CD8-positive, alpha-beta memory T cell (primary cell): ENCODE data around the gene GRID1. TPM values are rescaled to one million over a fixed set of nuclear protein-coding genes. Genes with fewer than 3 reads are reported as not detected.
"Not testable (repeated sequence)": the region's sequence is repeated elsewhere in the genome, so short reads cannot be mapped to it uniquely, and the experiment has no call there.

Experiments
- CTCF ChIA-PET: fragments of 350-600 bp; sonication (Branson Sonifier 250); formaldehyde crosslinking; loops from one replicate; lab custom pipeline; 2021; ENCODE audit warnings: antibody characterized with exemption; lab: Charles Lee
- POLR2A ChIA-PET: fragments of 350-600 bp; sonication (Branson Sonifier 250); formaldehyde crosslinking; loops from one replicate; lab custom pipeline; 2021; ENCODE audit warnings: antibody characterized with exemption; lab: Charles Lee
- DNase-seq, 5 donors: peaks; one replicate each; pipeline versions ENCODE4 v3.0.0 to v3.0.0-alpha.2; 2020 to 2022; ENCODE audit warnings: mixed read lengths in 1 of 5
- H3K27ac ChIP-seq: one replicate; pipeline ENCODE4 v1.7.0; 2013; ENCODE audit warnings: low read depth, mild to moderate bottlenecking, low read length, moderate library complexity
- H3K27me3 ChIP-seq: 2 replicates; pipeline ENCODE4 v1.7.0; 2013; ENCODE audit warnings: low read length, mild to moderate bottlenecking; ENCODE audit not compliant: insufficient read depth, poor library complexity, severe bottlenecking
- H3K36me3 ChIP-seq: 2 replicates; pipeline ENCODE4 v1.7.0; 2013; ENCODE audit warnings: mild to moderate bottlenecking, low read length, moderate library complexity; ENCODE audit not compliant: insufficient read depth
- H3K4me1 ChIP-seq: 2 replicates; pipeline ENCODE4 v1.7.0; 2013; ENCODE audit warnings: mild to moderate bottlenecking, low read length, moderate library complexity; ENCODE audit not compliant: insufficient read depth
- H3K4me3 ChIP-seq: 2 replicates; pipeline ENCODE4 v1.7.0; 2013; ENCODE audit warnings: mild to moderate bottlenecking, low read length
- H3K9me3 ChIP-seq: 2 replicates; pipeline ENCODE4 v1.7.0; 2013; ENCODE audit warnings: mild to moderate bottlenecking, low read length
- H3K27ac Mint-ChIP-seq, 8 donors: one replicate each; pipeline ENCODE4 v1.8.0; 2020 to 2021; ENCODE audit warnings: mixed read lengths in 8 of 8, mild to moderate bottlenecking in 6 of 8, inconsistent platforms in 3 of 8, moderate library complexity in 3 of 8
- H3K27me3 Mint-ChIP-seq, 2 donors: one replicate each; pipeline ENCODE4 v1.8.0; 2020 to 2021; ENCODE audit warnings: mixed read lengths in 2 of 2, mild to moderate bottlenecking in 1 of 2, moderate library complexity in 1 of 2
- H3K36me3 Mint-ChIP-seq, 3 donors: one replicate each; pipeline ENCODE4 v1.8.0; 2020 to 2021; ENCODE audit warnings: mixed read lengths in 3 of 3, inconsistent platforms in 1 of 3, mild to moderate bottlenecking in 1 of 3
- H3K4me1 Mint-ChIP-seq, 3 donors: one replicate each; pipeline ENCODE4 v1.8.0; 2020 to 2021; ENCODE audit warnings: mixed read lengths in 3 of 3, inconsistent platforms in 1 of 3, mild to moderate bottlenecking in 1 of 3
- H3K4me3 Mint-ChIP-seq, 7 donors: one replicate each; pipeline ENCODE4 v1.8.0; 2020 to 2021; ENCODE audit warnings: mixed read lengths in 7 of 7, mild to moderate bottlenecking in 6 of 7, moderate library complexity in 4 of 7, inconsistent platforms in 2 of 7
- H3K9me3 Mint-ChIP-seq, 5 donors: one replicate each; pipeline ENCODE4 v1.8.0; 2020 to 2022; ENCODE audit warnings: mixed read lengths in 5 of 5, mild to moderate bottlenecking in 3 of 5, moderate library complexity in 2 of 5, inconsistent platforms in 1 of 5
- polyA plus RNA-seq: library from polyadenylated mRNA; unstranded; fragments of 300-500 nt; fragmentation: Illumina TruSeq; gene quantifications from one replicate; pipeline ENCODE4 v1.2.3, GENCODE V29; 2021
- total RNA-seq, 2 experiments: library from RNA; stranded (reverse); gene quantifications; one replicate each; pipeline ENCODE4 v1.2.3, GENCODE V29; 2021

GRID1 gene
- total and polyA plus RNA-seq, 3 experiments from 2014 or later = not detected

DNA sequence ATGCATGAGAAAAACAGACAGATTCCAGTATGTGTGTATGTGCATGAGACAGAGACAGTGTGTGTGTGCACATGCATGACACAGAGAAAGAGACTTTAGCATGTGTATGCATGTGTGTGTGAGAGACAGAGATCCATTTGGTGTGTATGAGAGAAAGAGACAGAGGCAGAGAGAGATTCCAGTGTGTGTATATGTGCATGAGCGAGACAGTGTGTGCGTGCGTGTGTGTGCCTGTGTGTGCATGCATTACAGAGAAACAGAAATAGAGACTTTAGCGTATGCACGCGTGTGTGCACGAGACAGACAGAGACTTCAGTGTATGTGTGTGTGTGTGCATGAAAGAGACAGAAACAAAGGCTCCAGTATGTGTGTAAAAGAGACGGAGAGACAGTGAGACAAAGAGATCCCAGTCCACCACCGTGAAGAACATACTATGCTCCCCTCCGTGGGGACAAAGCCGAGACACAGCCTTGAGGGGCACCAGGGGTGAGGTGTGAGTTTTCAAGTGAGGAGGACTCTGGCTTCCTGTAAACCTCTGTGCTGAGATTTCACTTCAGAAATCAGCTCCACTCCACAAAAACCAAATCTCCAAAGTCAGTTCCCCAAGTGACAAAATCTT, 188.9 kb downstream of the GRID1 start:
- no peak for DNase-seq
- POLR2A ChIA-PET = no interaction called here
- no peaks in the 10 kb centered on the region for H3K36me3 ChIP-seq
- no peaks in the 10 kb centered on the region for H3K4me1 Mint-ChIP-seq
- H3K27ac ChIP-seq = no peak overlapping the region
- no peaks in the 10 kb centered on the region for H3K4me1 ChIP-seq
- no peaks in the 10 kb centered on the region for H3K36me3 Mint-ChIP-seq
- no peak overlapping the region for H3K4me3 ChIP-seq
- H3K9me3 ChIP-seq = no peaks in the 10 kb centered on the region
- H3K27me3 ChIP-seq = no peaks in the 10 kb centered on the region
- H3K27ac Mint-ChIP-seq = no peak overlapping the region
- H3K27me3 Mint-ChIP-seq = no peaks in the 10 kb centered on the region
- CTCF ChIA-PET = no interaction called here
- H3K4me3 Mint-ChIP-seq = no peak overlapping the region
- peaks cover 0 to 2% (median 0%) of the 10 kb centered on the region in 5 donors for H3K9me3 Mint-ChIP-seq

DNA sequence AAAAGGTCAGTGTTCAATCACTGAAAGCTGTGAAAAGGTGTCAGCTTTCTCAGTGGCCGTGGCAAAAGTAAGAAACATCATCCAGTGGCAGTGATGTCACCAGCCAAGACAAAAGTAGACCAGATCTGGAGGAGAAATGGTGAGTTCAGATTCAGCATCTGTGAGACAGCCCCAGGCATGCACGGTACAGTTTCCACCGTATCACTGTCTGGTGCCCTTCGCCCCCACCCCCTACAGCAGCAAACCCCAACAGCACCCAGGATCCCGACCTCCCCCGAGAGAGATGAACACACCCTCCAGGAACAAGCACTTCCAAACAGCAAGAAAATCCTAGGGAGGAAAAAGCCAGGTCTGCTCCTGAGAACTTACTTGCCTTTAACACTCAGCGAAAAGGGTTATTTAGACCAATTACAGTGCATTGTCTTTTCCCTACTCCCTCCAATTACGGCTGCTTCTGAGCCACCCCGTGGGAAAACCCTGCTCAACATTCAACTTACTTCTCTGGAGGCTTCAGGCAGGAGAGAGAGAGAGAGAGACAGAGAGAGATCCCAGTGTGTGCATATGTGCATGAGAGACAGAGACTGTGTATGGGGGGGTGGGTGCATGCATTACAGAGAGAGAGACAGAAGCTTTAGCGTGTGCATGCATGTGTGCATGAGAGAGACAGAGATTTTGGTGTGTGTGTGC, 189.6 kb downstream of the GRID1 start:
- peaks cover 0 to 2% (median 0%) of the 10 kb centered on the region in 5 donors for H3K9me3 Mint-ChIP-seq
- no peaks in the 10 kb centered on the region for H3K27me3 ChIP-seq
- no peak for DNase-seq
- no peak overlapping the region for H3K4me3 Mint-ChIP-seq
- H3K4me1 Mint-ChIP-seq = no peaks in the 10 kb centered on the region
- no peak overlapping the region for H3K27ac ChIP-seq
- POLR2A ChIA-PET = no interaction called here
- H3K27ac Mint-ChIP-seq = no peak overlapping the region
- H3K27me3 Mint-ChIP-seq = no peaks in the 10 kb centered on the region
- CTCF ChIA-PET = no interaction called here
- no peak overlapping the region for H3K4me3 ChIP-seq
- H3K9me3 ChIP-seq = no peaks in the 10 kb centered on the region
- no peaks in the 10 kb centered on the region for H3K36me3 Mint-ChIP-seq
- no peaks in the 10 kb centered on the region for H3K4me1 ChIP-seq
- H3K36me3 ChIP-seq = no peaks in the 10 kb centered on the region

DNA sequence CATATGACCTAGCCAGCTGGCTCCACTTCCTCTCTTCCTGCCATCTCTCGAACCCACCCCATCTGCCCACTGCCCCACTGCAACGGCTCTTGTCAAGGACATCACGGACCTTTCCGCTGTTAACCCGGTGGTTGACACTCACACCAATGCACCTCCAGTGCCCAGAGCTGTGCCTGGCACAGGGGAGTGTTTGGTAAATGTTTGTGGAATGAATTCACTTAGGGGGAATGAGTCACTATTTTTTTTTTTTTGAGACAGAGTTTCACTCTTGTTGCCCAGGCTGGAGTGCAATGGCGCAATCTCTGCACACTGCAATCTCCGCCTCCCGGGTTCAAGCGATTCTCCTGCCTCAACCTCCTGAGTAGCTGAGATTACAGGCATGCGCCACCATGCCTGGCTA, 191.1 kb downstream of the GRID1 start:
- H3K4me1 ChIP-seq, H3K27ac Mint-ChIP-seq, H3K4me1 Mint-ChIP-seq, H3K4me3 ChIP-seq, H3K36me3 Mint-ChIP-seq, CTCF ChIA-PET, H3K27ac ChIP-seq, POLR2A ChIA-PET, H3K36me3 ChIP-seq, H3K9me3 ChIP-seq, H3K27me3 ChIP-seq, H3K4me3 Mint-ChIP-seq, DNase-seq, H3K27me3 Mint-ChIP-seq, H3K9me3 Mint-ChIP-seq: not testable (repeated sequence)

DNA sequence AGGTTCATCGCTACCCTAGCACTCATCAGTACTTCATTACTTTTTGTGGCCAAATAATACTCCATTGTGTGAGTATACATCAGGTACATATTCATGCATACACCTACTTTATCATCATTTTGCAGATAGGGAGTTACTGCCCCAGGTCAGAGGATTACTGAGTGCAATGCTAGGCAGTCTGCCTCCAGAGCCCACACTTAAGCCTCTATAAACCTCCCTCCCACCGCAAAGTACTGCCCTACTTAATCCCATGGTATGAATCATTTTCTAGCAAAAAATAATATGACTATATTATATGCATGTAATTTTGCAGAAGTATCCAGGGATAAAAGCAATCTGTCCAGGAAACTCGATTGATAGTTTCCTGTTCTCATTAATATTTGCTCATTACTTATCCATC, 194.3 kb downstream of the GRID1 start:
- ChIA-PET POLR2A (no interaction called here), CTCF (no interaction called here)
- Mint-ChIP-seq H3K4me1 (no peaks in the 10 kb centered on the region), H3K9me3 (peaks cover 0 to 3% (median 0%) of the 10 kb centered on the region in 5 donors), H3K4me3 (no peak overlapping the region), H3K36me3 (no peaks in the 10 kb centered on the region), H3K27ac (no peak overlapping the region), H3K27me3 (peaks cover 1 to 3% of the 10 kb centered on the region in 2 donors)
- H3K4me1 ChIP-seq = no peaks in the 10 kb centered on the region
- H3K36me3 ChIP-seq = no peaks in the 10 kb centered on the region
- H3K4me3 ChIP-seq = no peak overlapping the region
- no peaks in the 10 kb centered on the region for H3K27me3 ChIP-seq
- no peak for DNase-seq
- H3K27ac ChIP-seq = no peak overlapping the region
- no peaks in the 10 kb centered on the region for H3K9me3 ChIP-seq

DNA sequence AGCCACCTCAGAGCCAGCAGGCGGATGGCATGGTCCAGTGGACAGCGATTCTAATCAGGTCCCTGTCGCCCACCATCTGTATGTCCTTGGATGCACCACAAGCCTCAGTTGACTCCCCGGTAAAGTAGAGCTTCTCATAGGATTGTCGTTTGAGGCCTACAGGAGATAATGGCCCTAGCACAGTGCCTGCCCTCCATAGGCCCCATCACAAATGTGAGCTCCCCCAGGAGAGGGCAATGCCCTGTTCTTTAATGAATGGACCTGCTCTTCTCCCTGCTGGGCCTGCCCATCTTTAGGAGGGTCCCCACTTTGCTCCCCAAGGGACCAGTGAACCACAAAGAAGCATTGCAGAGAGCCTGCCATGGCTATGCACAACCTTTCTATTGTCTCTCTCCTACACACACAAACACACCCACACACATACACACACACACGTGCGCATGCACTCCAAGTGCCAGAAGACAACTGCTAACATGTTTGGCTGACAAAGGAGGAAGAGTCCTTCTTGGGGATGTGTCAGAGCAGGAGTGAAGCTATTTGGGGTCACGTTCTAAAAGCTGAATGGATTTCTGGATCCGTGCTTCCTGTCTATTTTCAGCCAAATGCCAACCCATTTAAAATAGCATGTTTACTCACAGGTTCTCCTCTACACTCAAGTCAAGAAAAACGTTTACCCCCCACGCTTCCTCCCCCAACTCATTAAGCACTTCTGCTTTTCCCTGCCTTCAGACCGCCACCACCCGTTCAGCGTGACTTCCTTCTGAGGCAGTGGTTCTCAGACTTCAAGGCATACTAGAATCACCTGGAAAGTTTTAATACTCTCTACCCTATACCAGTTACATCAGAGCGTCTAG, 196.1 kb downstream of the GRID1 start:
- Histone ChIP-seq H3K4me3 (no peak overlapping the region), H3K27me3 (no peaks in the 10 kb centered on the region), H3K4me1 (no peaks in the 10 kb centered on the region), H3K27ac (no peak overlapping the region), H3K9me3 (no peaks in the 10 kb centered on the region), H3K36me3 (no peaks in the 10 kb centered on the region)
- ChIA-PET POLR2A (no interaction called here), CTCF (interaction anchor here (0.6 kb wide), 1 partner anchor 769 kb away, joined by 4 read pairs; no protein-coding TSS in a partner anchor)
- DNase-seq = no peak
- Mint-ChIP-seq H3K9me3 (peaks cover 0 to 3% (median 0%) of the 10 kb centered on the region in 5 donors), H3K4me1 (no peaks in the 10 kb centered on the region), H3K4me3 (no peak overlapping the region), H3K27ac (no peak overlapping the region), H3K36me3 (no peaks in the 10 kb centered on the region), H3K27me3 (peaks cover 1 to 3% of the 10 kb centered on the region in 2 donors)

DNA sequence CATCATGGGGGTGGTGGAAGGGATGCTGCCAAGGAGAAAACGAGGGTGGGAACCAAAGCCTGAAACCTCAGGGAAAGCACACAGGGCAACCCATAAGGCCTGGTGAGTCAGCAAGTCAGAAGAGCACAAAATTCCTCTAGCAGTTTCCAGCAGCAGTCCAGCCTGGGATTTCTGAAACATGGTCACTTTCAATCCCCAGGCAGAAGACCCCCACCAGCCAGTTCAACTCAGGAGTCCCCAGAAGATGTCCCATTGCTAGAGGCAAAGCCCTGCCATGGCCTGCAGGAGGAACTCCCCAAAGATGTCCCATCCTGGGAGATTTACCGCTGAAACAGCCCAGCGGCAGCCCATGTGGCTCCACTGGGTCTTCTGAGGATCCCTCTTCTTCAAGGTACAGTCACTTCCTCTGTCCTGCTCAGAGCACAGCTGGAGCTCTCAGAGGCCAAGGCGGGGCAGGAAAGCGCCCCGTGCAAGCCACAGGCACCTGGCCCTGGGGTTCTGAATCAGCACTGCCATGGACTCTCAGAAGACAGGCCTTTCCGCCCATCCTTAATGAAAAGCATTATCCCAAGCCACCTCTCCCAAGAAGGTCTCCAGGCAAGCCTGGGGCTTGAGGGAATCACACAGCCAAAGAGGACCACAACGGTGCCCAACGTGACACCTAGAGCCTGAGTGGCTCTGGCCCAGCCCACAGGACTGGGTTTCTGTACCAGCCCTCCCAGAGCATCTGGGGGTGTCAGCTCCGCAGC, 196.9 kb downstream of the GRID1 start:
- Mint-ChIP-seq H3K27me3 (peaks cover 1 to 3% of the 10 kb centered on the region in 2 donors), H3K27ac (no peak overlapping the region), H3K4me3 (no peak overlapping the region), H3K36me3 (no peaks in the 10 kb centered on the region), H3K4me1 (no peaks in the 10 kb centered on the region), H3K9me3 (peaks cover 0 to 3% (median 0%) of the 10 kb centered on the region in 5 donors)
- Histone ChIP-seq H3K27ac (no peak overlapping the region), H3K9me3 (no peaks in the 10 kb centered on the region), H3K27me3 (no peaks in the 10 kb centered on the region), H3K4me3 (no peak overlapping the region), H3K36me3 (no peaks in the 10 kb centered on the region), H3K4me1 (no peaks in the 10 kb centered on the region)
- POLR2A ChIA-PET = no interaction called here
- no peak for DNase-seq
- CTCF ChIA-PET = no interaction called here

DNA sequence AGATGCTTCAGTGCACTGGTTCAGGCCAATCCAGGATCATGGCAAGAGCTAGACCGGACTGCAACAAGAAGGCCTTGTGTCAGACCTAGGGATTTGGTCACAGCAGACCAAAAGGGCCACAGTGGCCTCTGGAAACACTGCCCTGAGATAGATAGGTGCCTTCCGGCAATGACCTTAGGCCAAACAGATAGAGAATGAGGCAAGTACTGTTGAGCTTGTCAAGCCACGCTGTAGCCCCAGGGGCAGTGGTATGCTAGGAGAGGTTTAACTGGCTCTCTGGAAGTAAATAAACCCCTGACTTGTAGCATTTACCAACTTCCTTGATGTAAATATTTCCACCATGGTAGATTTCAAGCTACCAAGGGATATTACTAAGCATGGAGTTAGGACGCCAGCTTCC, 197.5 kb downstream of the GRID1 start:
- DNase-seq = no peak
- H3K36me3 Mint-ChIP-seq = no peaks in the 10 kb centered on the region
- POLR2A ChIA-PET = no interaction called here
- Histone ChIP-seq H3K4me1 (no peaks in the 10 kb centered on the region), H3K4me3 (no peak overlapping the region), H3K27ac (no peak overlapping the region), H3K36me3 (no peaks in the 10 kb centered on the region), H3K27me3 (no peaks in the 10 kb centered on the region), H3K9me3 (no peaks in the 10 kb centered on the region)
- H3K9me3 Mint-ChIP-seq = peaks cover 0 to 3% (median 0%) of the 10 kb centered on the region in 5 donors
- H3K27ac Mint-ChIP-seq = no peak overlapping the region
- peaks cover 1 to 3% of the 10 kb centered on the region in 2 donors for H3K27me3 Mint-ChIP-seq
- CTCF ChIA-PET = no interaction called here
- H3K4me1 Mint-ChIP-seq = no peaks in the 10 kb centered on the region
- no peak overlapping the region for H3K4me3 Mint-ChIP-seq
